HepG2 (cell line): ENCODE data around the gene SLC23A3. TPM values are rescaled to one million over a fixed set of nuclear protein-coding genes. Genes with fewer than 3 reads are reported as not detected.
A peak's percentile ranks its signal among the peaks of the same experiment; 100 is the strongest.

Experiments used
- CSRNP2 ChIP-seq: sonication (generic); formaldehyde crosslinking; conservative IDR thresholded peaks from 2 replicates; pipeline ENCODE4 v1.8.0; 2022; ENCODE audit warnings: low read depth, missing genetic modification reagents
- FIP1L1 ChIP-seq: fragments of 200-400 bp; formaldehyde crosslinking; IDR thresholded peaks from 2 replicates; pipeline ENCODE4 v1.6.1; 2018; ENCODE audit warnings: low read depth, mild to moderate bottlenecking, low read length, moderate library complexity, borderline replicate concordance; ENCODE audit not compliant: insufficient read depth
- FOXM1 ChIP-seq: sonication (generic); formaldehyde crosslinking; IDR thresholded peaks from 2 replicates; pipeline ENCODE4 v1.5.0; 2020; ENCODE audit warnings: missing genetic modification reagents
- GMEB1 ChIP-seq: sonication (generic); formaldehyde crosslinking; IDR thresholded peaks from 2 replicates; pipeline ENCODE4 v1.5.1; 2020; ENCODE audit warnings: missing genetic modification reagents, mild to moderate bottlenecking, borderline replicate concordance
- NAIF1 ChIP-seq: sonication (generic); formaldehyde crosslinking; IDR thresholded peaks from 2 replicates; pipeline ENCODE4 v1.5.0; 2020; ENCODE audit warnings: mild to moderate bottlenecking, missing genetic modification reagents, borderline replicate concordance
- NFRKB ChIP-seq: fragments of 450-650 bp; IDR thresholded peaks from 2 replicates; pipeline ENCODE4 v1.6.1; 2017
- PLRG1 ChIP-seq: fragments of 450-650 bp; conservative IDR thresholded peaks from 2 replicates; pipeline ENCODE4 v1.6.1; 2016
- TCF12 ChIP-seq, 2 experiments: fragments of 450-650 bp in 1 of 2; sonication (generic) in 1 of 2; formaldehyde crosslinking in 1 of 2; IDR thresholded peaks; 2 replicates each; pipeline versions ENCODE4 v1.6.1 to v1.8.0; 2017 to 2022; ENCODE audit warnings: antibody characterized with exemption in 1 of 2, mild to moderate bottlenecking in 1 of 2, missing genetic modification reagents in 1 of 2, moderate library complexity in 1 of 2
- TCF7 ChIP-seq: sonication (generic); IDR thresholded peaks from 2 replicates; pipeline ENCODE4 v1.6.1; 2016; ENCODE audit warnings: antibody characterized with exemption, low read depth
- ZBTB25 ChIP-seq: IDR thresholded peaks from 2 replicates; pipeline ENCODE4 v1.6.1; 2018; ENCODE audit warnings: missing genetic modification reagents
- ZFP36 ChIP-seq: fragments of 150-350 bp; IDR thresholded peaks from 2 replicates; pipeline ENCODE4 v1.6.1; 2018; ENCODE audit warnings: borderline replicate concordance, low read length, low read depth; ENCODE audit not compliant: partially characterized antibody
- ZNF24 ChIP-seq: fragments of 450-650 bp; IDR thresholded peaks from 2 replicates; pipeline ENCODE4 v1.6.1; 2017; ENCODE audit warnings: antibody characterized with exemption, mild to moderate bottlenecking
- ZNF260 ChIP-seq: sonication (generic); formaldehyde crosslinking; IDR thresholded peaks from 2 replicates; pipeline ENCODE4 v1.4.0; 2020; ENCODE audit warnings: missing genetic modification reagents, low read depth, mild to moderate bottlenecking, borderline replicate concordance
- ZNF430 ChIP-seq: sonication (generic); formaldehyde crosslinking; IDR thresholded peaks from 2 replicates; pipeline ENCODE4 v1.9.0; 2021; ENCODE audit warnings: mild to moderate bottlenecking, missing genetic modification reagents
- ZNF737 ChIP-seq: sonication (generic); formaldehyde crosslinking; IDR thresholded peaks from 2 replicates; pipeline ENCODE4 v1.5.0; 2020; ENCODE audit warnings: missing genetic modification reagents, mild to moderate bottlenecking, borderline replicate concordance
- ZSCAN22 ChIP-seq: sonication (generic); formaldehyde crosslinking; IDR thresholded peaks from 2 replicates; pipeline ENCODE4 v1.4.0; 2020; ENCODE audit warnings: mild to moderate bottlenecking, missing genetic modification reagents
- polyA plus RNA-seq, 8 experiments: library from polyadenylated mRNA; depleted of rRNA in 3 of 8; stranded (reverse) in 7 of 8; unstranded in 1 of 8; fragments of >200 nt; fragmentation: Illumina TruSeq in 4 of 8; extraction: Trizol in 4 of 8; gene quantifications; 2 replicates each; pipeline versions ENCODE4 v1.2.1 to v1.2.3, GENCODE V29; 2011 to 2016; ENCODE audit warnings: low read depth in 4 of 8, missing spikeins in 1 of 8, mixed read lengths in 1 of 8; ENCODE audit not compliant: insufficient read depth in 1 of 8
- total RNA-seq, 5 experiments: library from RNA; depleted of rRNA; stranded (reverse); fragments of >200 nt; fragmentation: Illumina TruSeq; extraction: Trizol; gene quantifications; 2 replicates each; pipeline ENCODE4 v1.2.3, GENCODE V29; 2016; ENCODE audit warnings: low read depth in 1 of 5
- TF ChIP-seq, protein P1 (sequence below): sonication (generic); formaldehyde crosslinking; IDR thresholded peaks from 2 replicates; pipeline ENCODE4 v1.5.0; 2020; ENCODE audit warnings: mild to moderate bottlenecking, missing genetic modification reagents, borderline replicate concordance
- TF ChIP-seq, protein P2 (sequence below): sonication (generic); formaldehyde crosslinking; IDR thresholded peaks from 2 replicates; pipeline ENCODE4 v1.5.0; 2020; ENCODE audit warnings: mild to moderate bottlenecking, missing genetic modification reagents, borderline replicate concordance

SLC23A3 gene
- total and polyA plus RNA-seq, 2 of the 13 experiments (the other 11 are each of a cell fraction or from before 2014, with no cell fraction given): 0.38 to 0.78 TPM

DNA sequence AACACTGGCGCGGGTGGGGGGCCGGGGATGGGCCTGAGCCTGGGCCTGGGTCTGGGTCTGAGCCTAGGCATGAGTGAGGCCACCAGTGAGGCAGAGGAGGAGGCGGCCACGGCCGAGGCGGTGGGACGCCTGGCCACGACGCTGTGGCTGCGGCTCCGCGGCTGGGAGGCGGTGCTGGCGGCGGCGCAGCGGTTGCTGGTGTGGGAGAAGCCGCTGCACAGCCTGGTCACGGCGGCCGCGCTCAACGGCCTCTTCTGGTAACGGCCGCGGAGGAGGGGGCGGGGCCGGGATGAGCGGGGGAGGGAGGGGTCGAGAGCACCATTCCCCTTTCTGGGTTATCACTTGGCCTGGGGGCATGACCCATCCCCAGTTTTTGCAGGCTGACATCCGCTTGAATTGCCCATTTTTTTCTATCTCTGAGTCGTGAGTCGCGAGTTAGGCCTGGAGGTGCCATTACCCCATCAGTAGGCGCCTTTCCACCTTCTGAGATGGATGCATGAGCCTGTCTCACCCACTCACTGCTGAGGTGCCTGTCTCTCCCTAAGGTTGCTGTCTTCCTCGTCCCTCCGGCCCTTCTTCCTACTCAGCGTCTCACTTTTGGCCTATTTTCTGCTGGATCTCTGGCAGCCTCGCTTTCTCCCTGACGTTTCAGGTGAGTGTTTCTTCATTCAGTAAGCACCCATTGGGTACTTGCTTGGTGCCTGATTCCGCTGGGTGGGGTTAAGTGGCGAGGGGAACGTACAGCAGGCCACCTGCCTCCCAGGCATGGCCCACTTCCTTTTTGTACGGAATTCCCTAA is 8.7 kb upstream of the SLC23A3 start (continued):
- no peak for TF ChIP-seq ZNF430 (CRISPR knock-in tag)
- no peak for TF ChIP-seq FIP1L1
- TF ChIP-seq GMEB1 (CRISPR knock-in tag): no peak
- TF ChIP-seq FOXM1: no peak
- TF ChIP-seq ZFP36: no peak
- TF ChIP-seq PLRG1: no peak
- no peak for TF ChIP-seq ZBTB25 (CRISPR knock-in tag)
- TF ChIP-seq NAIF1: peak; percentile 22; the same call in 1 of the 2 replicates
- TF ChIP-seq ZNF24: no peak
- no peak; the same call in 1 of the 2 replicates for TF ChIP-seq CSRNP2 (CRISPR knock-in tag)
- TF ChIP-seq, protein P1, sequence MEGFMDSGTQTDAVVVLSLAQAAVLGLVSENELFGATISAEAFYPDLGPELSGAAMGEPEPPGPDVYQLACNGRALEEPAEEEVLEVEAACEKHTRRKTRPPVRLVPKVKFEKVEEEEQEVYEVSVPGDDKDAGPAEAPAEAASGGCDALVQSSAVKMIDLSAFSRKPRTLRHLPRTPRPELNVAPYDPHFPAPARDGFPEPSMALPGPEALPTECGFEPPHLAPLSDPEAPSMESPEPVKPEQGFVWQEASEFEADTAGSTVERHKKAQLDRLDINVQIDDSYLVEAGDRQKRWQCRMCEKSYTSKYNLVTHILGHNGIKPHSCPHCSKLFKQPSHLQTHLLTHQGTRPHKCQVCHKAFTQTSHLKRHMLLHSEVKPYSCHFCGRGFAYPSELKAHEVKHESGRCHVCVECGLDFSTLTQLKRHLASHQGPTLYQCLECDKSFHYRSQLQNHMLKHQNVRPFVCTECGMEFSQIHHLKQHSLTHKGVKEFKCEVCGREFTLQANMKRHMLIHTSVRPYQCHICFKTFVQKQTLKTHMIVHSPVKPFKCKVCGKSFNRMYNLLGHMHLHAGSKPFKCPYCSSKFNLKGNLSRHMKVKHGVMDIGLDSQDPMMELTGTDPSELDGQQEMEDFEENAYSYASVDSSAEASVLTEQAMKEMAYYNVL (CRISPR knock-in tag): no peak
- TF ChIP-seq ZNF737 (CRISPR knock-in tag): no peak
- TF ChIP-seq, protein P2, sequence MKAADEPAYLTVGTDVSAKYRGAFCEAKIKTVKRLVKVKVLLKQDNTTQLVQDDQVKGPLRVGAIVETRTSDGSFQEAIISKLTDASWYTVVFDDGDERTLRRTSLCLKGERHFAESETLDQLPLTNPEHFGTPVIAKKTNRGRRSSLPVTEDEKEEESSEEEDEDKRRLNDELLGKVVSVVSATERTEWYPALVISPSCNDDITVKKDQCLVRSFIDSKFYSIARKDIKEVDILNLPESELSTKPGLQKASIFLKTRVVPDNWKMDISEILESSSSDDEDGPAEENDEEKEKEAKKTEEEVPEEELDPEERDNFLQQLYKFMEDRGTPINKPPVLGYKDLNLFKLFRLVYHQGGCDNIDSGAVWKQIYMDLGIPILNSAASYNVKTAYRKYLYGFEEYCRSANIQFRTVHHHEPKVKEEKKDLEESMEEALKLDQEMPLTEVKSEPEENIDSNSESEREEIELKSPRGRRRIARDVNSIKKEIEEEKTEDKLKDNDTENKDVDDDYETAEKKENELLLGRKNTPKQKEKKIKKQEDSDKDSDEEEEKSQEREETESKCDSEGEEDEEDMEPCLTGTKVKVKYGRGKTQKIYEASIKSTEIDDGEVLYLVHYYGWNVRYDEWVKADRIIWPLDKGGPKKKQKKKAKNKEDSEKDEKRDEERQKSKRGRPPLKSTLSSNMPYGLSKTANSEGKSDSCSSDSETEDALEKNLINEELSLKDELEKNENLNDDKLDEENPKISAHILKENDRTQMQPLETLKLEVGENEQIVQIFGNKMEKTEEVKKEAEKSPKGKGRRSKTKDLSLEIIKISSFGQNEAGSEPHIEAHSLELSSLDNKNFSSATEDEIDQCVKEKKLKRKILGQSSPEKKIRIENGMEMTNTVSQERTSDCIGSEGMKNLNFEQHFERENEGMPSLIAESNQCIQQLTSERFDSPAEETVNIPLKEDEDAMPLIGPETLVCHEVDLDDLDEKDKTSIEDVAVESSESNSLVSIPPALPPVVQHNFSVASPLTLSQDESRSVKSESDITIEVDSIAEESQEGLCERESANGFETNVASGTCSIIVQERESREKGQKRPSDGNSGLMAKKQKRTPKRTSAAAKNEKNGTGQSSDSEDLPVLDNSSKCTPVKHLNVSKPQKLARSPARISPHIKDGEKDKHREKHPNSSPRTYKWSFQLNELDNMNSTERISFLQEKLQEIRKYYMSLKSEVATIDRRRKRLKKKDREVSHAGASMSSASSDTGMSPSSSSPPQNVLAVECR (CRISPR knock-in tag): peak; percentile 61; the same call in 1 of the 2 replicates
- no peak for TF ChIP-seq ZNF260 (CRISPR knock-in tag)
- TF ChIP-seq ZSCAN22: no peak
- no peak for TF ChIP-seq TCF7
- no peak for TF ChIP-seq NFRKB
- TF ChIP-seq TCF12 (IDR thresholded peaks at IDR 0.05): no peak
- TF ChIP-seq TCF12 (CRISPR knock-in tag; IDR thresholded peaks at IDR 0.05): no peak
